Stimulated activated CD4-positive, alpha-beta T cell treated with anti-CD3 and anti-CD28 coated beads, Interleukin-4, amount 100 ng/mL, for 4 hours (primary cell): Measurements from ENCODE around the gene PPP1R9B.
A peak's percentile ranks its signal among the peaks of the same experiment; 100 is the strongest.

Experiments used
- DNase-seq, 2 experiments: peaks; one replicate each; pipeline ENCODE4 v3.0.0-alpha.2; 2020

The PPP1R9B gene

DNA sequence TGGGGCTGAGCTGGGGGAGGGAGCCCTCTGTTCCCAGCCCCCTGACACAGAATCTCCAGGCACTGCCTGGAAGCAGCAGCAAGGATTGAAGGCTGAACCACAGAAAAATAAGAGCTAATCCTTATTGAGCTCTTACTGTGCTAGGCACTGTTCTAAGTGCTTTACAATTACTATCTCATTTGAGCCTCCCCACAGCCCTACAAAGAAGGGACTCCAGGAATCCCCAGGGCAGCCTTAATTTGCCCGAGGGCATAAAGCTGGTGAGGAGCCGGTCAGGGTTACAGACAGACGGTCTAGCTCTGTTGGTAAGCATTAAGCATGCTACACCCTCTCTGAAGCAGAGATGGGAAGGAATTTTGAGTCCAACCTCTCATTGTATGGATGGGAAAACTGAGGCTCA, 27.5 kb downstream of the PPP1R9B start:
- no peak for DNase-seq

DNA sequence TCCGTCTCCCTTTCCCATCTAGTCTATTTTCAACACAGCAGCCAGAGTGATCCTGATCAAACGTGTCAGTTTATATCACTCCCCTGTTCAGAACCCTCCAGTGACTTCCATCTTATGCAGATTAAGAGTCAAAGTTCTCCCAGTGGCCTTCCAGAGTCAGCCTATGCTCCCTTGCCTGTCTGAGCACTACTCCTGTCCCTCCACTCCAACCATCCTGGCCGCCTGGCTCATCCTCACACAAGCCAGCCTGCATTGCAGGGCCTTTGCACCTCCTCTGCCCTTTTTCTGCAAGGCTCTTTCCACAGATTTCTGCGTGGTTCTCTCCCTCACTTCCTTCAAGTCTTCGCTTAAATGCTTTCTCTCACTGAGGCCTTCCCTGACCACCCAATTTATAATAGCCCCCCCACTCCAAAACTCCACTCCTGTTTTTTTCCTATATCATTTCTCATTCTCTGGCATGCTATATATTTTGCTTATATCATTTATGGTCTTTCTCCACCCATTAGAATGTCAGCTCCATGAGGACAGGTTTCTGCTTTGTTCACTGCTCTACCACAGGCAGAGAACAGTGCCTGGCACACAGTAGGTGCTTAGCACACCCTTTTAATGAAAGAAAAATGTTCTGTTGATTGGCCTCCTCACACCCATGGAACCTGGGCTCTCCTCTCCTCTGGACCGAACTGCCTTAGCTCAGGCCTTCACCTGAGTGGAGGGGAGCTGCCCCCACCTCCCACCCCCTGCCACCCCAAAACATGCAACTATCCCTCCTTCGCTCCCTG, 29.8 kb downstream of the PPP1R9B start:
- no peak for DNase-seq

DNA sequence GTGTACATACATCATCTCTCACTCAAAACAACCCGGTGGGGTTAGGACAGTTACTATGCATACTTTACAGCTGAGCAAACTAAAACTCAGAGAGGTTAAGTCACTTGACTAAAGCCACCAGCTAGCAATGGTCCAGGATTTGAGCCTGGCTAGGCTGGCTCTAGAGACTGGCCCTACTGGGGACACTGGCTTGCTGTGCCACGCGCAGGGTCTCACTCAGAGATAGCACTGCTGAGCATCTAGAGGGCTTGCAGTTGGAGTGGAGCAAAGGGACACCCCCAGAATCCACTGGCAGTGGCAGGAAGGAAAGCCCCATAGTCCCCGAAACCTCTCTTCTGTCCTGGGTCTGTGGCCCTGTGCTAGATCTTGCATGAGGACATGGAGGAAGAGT, 31.7 kb downstream of the PPP1R9B start:
- DNase-seq: no peak

DNA sequence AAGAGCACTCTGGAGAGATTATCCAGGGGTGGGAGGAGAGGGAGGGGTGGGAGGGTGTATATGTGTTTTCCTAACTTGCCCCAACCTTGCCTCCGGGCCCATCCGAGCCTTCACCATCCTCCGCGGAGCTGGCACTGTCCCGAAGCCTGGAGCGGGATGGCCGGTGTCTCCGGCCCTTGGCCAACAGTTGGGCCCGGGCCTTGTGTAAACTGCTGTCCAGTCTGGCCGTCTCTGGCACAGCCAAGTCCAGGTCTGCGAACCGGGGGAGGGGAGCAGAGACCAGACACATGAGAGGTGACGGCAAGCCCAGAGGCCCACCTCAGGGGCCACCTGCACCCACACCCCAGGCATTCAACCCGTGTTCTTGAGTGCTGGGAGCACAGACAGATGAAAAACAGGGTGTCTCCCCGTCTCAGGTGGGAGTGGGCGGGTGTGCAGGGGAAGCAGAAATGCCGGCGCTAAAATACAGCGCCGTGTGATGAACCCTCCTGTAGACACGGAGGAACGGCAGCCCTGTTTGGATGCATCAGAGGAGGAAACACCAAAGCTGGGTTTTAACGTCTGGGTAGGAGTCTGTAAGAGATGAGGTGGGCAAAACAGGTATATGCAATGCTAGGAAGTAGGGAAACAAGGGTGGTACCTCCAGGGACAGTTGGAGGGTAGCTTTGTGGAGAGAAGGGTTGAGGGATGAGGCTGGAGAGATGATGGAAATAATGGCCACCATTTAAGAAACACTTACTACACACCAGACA, 32.2 kb downstream of the PPP1R9B start:
- no peak for DNase-seq

DNA sequence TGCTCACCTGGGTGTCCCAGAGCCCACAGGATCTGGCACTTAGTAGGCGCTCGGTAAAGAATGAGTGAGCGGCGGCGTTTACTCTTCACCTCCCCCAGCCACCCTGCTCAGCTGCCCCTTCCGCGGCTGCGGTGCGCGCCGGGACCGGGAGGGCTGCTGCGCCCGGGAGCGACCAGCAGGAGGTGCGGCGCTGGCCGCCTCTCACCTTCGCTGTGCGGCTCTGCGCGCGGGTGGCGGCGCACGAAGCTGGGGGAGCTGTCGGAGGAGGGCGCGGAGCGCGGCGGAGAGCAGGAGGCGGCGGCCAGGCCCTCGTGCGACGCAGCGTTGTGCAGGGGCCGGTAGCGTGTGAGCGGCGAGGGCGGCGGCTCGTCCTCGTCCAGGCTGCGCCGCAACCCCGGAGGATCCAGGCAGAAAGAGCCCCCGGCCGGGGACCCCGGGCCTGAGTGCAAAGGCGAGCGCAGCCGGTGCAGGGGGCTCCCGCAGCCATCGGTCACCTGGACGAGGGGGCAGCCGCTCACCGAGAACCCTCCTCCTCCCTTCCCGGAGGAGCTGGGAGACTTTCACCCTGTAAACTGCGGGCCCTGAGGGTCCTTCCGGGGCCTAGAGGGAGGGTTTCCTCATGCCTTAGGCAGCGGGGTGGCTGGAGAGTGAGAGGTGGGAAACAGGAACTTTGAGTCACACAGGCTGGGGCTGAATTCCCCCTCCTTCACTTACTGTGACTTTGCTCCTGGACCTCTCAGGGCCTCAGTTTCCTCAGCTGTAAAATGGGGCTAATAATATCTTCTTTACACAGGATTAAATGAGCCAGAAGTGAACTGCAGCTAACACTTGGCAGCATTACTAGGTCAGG, 33.0 kb downstream of the PPP1R9B start:
- peak; percentile 63 to 65 for DNase-seq

GRCh38 chr17:50115756-50116155, 34.7 kb downstream of the PPP1R9B start:
- no peak for DNase-seq

GRCh38 chr17:50114849-50115357, 35.6 kb downstream of the PPP1R9B start:
- peak in 1 of 2 experiments; percentile 18 for DNase-seq

GRCh38 chr17:50114401-50114800, 36.1 kb downstream of the PPP1R9B start:
- no peak for DNase-seq

- no peak for DNase-seq
These were observed 36.7 kb downstream of the PPP1R9B start for GRCh38 chr17:50113624-50114320.

GRCh38 chr17:50112694-50113093, 37.8 kb downstream of the PPP1R9B start:
- no peak for DNase-seq

DNA sequence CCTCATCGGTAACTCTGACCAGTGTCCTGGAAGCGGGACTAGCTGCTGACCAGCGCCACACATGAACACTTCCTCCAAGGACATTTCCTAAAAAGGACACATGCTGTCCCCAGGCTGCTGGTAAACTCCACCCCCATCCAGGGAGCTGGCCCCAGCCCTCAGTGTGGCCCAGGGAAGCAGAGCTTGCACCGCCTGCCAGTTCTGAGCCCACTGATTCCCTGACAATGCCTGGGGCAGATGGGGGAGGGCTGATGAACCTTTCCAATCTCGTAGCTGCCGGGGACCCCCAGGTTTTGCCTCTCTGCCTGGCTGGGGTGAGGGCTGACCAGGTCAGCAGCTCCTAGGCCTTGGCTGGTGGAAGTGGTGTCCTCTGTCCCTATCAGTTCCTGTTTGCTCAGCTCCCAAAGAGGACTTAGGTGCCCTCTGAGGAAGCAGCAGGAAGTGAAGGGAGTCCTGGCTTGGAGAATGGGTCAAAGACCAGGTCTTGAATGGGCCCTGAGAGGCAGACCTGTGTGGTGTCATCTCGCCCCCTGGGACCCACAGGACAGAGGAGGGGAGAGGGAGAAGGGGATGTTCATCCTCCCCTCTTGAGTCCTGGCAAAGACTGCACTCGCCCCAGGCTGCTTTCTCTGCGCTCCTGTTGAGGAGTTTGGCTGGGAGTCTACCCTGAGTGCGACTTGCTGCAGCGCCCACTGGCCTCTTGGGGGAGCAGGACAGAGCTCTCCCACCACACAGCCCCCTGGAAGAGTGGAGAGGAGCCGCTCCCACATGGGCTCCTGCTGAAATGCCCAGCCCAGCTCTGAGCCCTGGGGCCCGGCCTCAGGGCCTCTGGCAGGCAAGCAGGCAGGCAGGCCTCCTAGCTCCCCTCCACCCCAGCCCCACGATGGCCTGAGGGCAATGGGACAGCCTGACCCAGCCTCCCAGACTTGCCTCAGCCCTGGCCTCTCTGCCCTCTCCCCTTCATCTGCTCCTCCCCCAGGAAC, 38.5 kb downstream of the PPP1R9B start:
- no peak for DNase-seq

- no peak for DNase-seq
These were observed 39.7 kb downstream of the PPP1R9B start for GRCh38 chr17:50110591-50111349.

DNA sequence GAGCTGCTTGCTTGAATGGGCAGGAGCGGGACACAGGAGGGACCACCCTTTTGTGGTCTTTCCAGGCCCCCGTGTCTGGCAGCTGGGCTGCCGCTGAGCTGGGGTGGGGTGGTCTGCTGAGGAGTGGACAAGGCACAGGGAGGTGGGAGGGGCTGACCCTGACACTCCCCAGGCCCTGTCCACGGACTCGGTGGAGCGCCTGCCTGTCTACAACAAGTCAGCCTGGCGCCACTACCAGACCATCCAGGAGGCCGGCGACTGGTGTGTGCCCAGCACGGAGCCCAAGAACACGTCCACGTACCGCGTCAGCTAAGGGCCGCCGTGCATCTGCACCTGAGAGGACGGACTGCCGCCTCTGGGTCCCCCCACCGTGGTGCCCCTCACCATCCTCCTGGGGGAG, 40.7 kb downstream of the PPP1R9B start:
- DNase-seq: no peak

GRCh38 chr17:50109207-50109606, 41.3 kb downstream of the PPP1R9B start:
- no peak for DNase-seq

GRCh38 chr17:50108556-50108955, 41.9 kb downstream of the PPP1R9B start:
- no peak for DNase-seq

DNA sequence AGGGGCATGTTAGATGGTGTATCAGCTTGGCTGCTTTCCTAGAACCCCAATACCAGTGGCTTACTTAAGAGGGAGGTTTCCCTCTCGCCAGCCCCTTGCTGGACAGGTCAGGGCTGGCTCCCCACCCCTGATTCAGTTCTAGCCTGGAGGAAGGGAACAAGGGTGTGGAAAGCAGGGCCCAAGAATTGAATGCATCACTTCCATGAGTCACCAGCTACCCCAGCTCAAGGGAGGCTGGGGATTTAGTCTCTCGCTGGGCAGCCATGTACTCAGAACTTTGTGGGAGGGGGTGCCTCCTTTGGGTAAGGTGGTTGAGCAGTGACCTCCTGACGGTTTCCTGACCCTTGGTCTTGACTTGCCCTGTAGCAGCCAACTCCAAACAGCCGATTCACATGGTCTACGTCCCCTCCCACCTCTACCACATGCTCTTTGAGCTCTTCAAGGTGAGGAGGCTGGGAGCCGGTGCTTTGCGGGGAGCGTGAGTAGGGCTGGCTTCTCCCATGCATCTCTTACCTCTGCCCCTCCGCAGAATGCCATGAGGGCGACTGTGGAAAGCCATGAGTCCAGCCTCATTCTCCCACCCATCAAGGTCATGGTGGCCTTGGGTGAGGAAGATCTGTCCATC, 42.6 kb downstream of the PPP1R9B start:
- no peak for DNase-seq

DNA sequence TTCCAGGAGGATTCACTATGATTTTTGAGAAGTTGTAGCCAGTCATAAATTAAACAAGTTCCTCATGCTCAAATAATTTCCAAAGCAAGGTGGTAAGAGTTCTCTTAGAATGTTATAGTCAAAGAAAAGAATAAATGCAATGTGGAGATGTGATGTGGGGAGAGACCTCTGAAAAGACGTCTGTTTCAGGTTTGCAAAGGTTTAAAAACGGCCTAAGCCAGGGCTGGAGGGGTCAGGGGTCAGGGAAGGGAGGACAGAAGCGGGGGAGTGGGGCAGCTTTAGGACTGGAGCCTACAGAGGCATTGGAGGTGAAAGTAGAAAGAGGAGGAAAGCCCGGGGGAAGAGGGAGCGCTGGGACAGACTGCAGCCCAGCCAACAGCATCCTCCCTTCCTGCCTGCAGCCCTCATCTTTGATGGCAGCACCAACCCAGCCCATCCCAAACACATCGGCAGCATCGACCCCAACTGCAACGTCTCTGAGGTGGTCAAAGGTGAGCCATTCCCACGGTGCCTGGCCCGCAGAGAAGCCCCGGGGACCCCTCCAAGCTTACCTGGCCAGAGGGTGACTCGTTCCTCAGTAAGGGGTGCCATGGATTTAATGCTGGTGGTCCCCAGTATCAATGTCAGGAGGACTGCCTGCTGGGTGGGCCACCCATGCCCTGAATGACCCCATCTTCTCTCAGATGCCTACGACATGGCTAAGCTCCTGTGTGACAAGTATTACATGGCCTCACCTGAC, 43.9 kb downstream of the PPP1R9B start:
- no peak for DNase-seq

GRCh38 chr17:50105811-50106210, 44.7 kb downstream of the PPP1R9B start:
- no peak for DNase-seq

- DNase-seq: no peak
These were observed 46.5 kb downstream of the PPP1R9B start for GRCh38 chr17:50103941-50104340.
